Activated naive CD8-positive, alpha-beta T cell (primary cell): ENCODE results near the gene RNF123.

Source experiments
- H3K27ac Mint-ChIP-seq: one replicate; pipeline ENCODE4 v1.8.0; 2021; ENCODE audit warnings: mixed read lengths
- H3K27me3 Mint-ChIP-seq: one replicate; pipeline ENCODE4 v1.8.0; 2021; ENCODE audit warnings: mixed read lengths
- H3K36me3 Mint-ChIP-seq: one replicate; pipeline ENCODE4 v1.8.0; 2021; ENCODE audit warnings: mixed read lengths
- H3K4me1 Mint-ChIP-seq: one replicate; pipeline ENCODE4 v1.8.0; 2021; ENCODE audit warnings: low read depth, mixed read lengths
- H3K4me3 Mint-ChIP-seq: one replicate; pipeline ENCODE4 v1.8.0; 2021; ENCODE audit warnings: mild to moderate bottlenecking, mixed read lengths
- H3K9me3 Mint-ChIP-seq: one replicate; pipeline ENCODE4 v1.8.0; 2021; ENCODE audit warnings: low read depth, mixed read lengths

RNF123 gene

GRCh38 chr3:49723628-49724551 lies 34.5 kb downstream of the RNF123 start, which contains the start of gene GMPPB:
Gene GMPPB (minus strand): TSS chr3:49723951. CDS start chr3:49723726, 225 bp downstream.
- Mint-ChIP-seq H3K4me1 (peaks cover 18% of the 10 kb centered on the region), H3K36me3 (no peaks in the 10 kb centered on the region), H3K9me3 (no peaks in the 10 kb centered on the region), H3K27me3 (no peaks in the 10 kb centered on the region), H3K27ac (peak within 1 kb of the TSS; percentile 92), H3K4me3 (peak within 1 kb of the TSS; percentile 93)

- no peaks in the 10 kb centered on the region for H3K27me3 Mint-ChIP-seq
- H3K4me3 Mint-ChIP-seq, result peak overlapping the region; percentile 93
- no peaks in the 10 kb centered on the region for H3K36me3 Mint-ChIP-seq
- H3K4me1 Mint-ChIP-seq, result peaks cover 11% of the 10 kb centered on the region
- peak overlapping the region; percentile 92 for H3K27ac Mint-ChIP-seq
- H3K9me3 Mint-ChIP-seq, result no peaks in the 10 kb centered on the region
Observed at GRCh38 chr3:49724586-49724985, 35.2 kb downstream of the RNF123 start.

- Mint-ChIP-seq H3K4me1 (peaks cover 9% of the 10 kb centered on the region), H3K36me3 (peaks cover 1% of the 10 kb centered on the region), H3K4me3 (no peak overlapping the region), H3K27ac (no peak overlapping the region), H3K9me3 (no peaks in the 10 kb centered on the region), H3K27me3 (no peaks in the 10 kb centered on the region)
Observed at GRCh38 chr3:49725906-49726681, 36.7 kb downstream of the RNF123 start.

DNA sequence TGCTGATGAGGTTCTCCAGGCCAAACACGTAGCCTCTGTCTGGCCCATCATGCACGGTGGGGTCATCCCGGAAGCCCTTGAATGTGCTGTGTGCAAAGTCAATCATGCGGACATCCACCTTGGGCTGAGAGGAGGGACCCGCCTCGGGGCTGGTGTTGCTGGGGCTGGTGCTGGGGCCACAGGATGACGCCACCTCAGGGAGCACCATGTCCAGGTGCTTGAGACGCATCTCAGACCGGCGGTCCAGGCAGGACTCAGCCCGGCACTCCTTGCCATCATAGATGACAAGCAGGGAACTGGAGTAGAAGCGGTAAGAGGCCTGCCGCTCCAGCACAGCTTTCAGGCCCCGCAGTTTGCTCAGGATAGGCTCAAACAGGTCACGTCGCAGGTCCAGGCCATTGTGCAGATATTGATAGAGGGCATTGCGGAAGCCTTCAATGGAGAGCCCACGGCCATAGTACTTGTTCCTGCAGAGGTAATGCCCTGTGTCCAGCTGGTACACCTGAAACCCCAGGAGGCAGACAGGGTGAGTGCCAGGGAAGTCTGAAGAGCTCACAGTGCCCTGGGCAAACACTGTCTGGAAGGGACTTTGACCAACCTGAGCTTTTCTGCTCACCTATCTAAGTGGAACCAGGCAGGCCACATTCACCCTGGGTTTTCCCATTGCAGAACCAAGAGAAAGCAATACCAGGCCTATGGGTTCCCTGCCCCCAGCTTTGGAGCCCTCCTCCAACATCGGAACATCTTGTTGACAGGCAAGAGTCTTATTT lies 38.0 kb downstream of the RNF123 start:
- Mint-ChIP-seq H3K9me3 (no peaks in the 10 kb centered on the region), H3K4me1 (peaks cover 8% of the 10 kb centered on the region), H3K27me3 (no peaks in the 10 kb centered on the region), H3K36me3 (peaks cover 2% of the 10 kb centered on the region), H3K27ac (no peak overlapping the region), H3K4me3 (no peak overlapping the region)

DNA sequence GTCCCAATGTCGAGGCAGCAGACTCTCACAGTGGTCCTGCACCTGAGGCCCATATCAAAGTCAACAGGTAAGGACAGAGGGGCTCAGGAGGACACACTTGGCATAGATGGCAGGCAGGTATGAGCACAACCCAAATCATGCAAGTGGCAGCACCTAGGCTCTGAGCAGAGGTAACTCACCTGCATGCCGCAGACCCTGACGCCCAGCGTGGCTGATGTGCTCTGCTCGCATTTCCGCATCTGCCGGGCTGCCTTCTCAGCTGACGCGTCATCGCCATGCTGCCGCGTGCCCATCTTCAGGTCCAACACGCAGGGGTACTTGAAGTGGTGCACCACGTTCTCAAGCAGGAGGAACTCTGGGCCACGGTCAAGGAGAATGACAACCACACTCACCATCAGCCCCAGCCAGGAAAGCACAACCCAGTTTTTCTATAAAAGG lies 38.6 kb downstream of the RNF123 start:
- peaks cover 2% of the 10 kb centered on the region for H3K36me3 Mint-ChIP-seq
- H3K27ac Mint-ChIP-seq, result no peak overlapping the region
- H3K27me3 Mint-ChIP-seq, result no peaks in the 10 kb centered on the region
- H3K9me3 Mint-ChIP-seq, result no peaks in the 10 kb centered on the region
- H3K4me3 Mint-ChIP-seq, result no peak overlapping the region
- H3K4me1 Mint-ChIP-seq, result peaks cover 4% of the 10 kb centered on the region

DNA sequence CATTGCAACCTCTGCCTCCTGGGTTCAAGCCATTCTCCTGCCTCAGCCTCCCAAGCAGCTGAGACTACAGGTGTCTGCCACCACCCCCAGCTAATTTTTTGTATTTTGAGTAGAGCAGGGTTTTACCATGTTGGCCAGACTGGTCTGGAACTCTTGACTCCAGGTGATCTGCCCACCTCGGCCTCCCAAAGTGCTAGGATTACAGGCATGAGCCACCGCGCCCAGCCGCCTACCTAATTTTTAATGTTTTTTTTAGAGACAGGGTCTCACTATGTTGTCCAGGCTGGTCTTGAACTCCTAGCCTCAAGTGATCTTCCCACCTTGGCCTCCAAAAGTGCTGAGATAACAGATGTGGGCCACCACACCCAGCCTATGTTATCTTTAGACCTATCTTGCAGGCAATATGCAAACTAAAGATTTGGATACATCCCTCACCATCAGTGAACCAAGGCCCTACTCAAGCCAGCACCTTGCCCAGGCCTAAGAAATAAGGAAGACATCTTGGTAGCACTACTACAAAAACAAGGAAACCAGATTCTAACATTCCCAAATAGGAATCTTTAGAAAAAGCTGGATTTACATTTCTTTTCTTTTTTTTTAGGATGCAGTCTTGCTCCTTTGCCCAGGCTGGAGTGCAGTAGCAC lies 40.7 kb downstream of the RNF123 start:
- no peak overlapping the region for H3K27ac Mint-ChIP-seq
- H3K9me3 Mint-ChIP-seq, result no peaks in the 10 kb centered on the region
- H3K4me3 Mint-ChIP-seq, result no peak overlapping the region
- peaks cover 2% of the 10 kb centered on the region for H3K36me3 Mint-ChIP-seq
- no peaks in the 10 kb centered on the region for H3K4me1 Mint-ChIP-seq
- no peaks in the 10 kb centered on the region for H3K27me3 Mint-ChIP-seq

DNA sequence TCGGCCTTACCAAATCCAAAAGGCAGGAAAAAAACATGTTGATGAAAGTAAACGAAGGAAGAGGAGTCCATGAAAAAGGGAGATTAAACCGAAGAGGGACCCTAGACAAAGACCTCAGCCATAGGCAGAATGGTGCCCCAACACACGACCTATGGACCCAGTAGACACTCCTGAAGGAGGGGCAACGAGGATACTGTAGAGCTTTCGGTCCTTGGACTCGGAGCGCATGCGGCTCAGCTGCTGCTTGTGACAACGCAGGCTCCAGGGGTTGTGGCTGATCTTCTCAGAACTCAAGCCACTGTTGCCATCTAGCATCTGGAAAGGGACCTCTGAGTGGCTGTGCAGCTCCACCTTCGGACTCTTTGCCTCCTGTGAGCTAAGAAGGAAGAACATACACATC lies 43.2 kb downstream of the RNF123 start:
- Mint-ChIP-seq H3K27ac (no peak overlapping the region), H3K27me3 (no peaks in the 10 kb centered on the region), H3K4me1 (no peaks in the 10 kb centered on the region), H3K36me3 (peaks cover 4% of the 10 kb centered on the region), H3K9me3 (no peaks in the 10 kb centered on the region), H3K4me3 (no peak overlapping the region)

GRCh38 chr3:49733551-49733950 lies 44.2 kb downstream of the RNF123 start:
- no peaks in the 10 kb centered on the region for H3K9me3 Mint-ChIP-seq
- no peak overlapping the region for H3K4me3 Mint-ChIP-seq
- no peak overlapping the region for H3K27ac Mint-ChIP-seq
- no peaks in the 10 kb centered on the region for H3K27me3 Mint-ChIP-seq
- peaks cover 4% of the 10 kb centered on the region for H3K36me3 Mint-ChIP-seq
- H3K4me1 Mint-ChIP-seq, result peaks cover 1% of the 10 kb centered on the region

GRCh38 chr3:49734752-49735151 lies 45.4 kb downstream of the RNF123 start:
- Mint-ChIP-seq H3K27me3 (no peaks in the 10 kb centered on the region), H3K4me3 (no peak overlapping the region), H3K27ac (no peak overlapping the region), H3K36me3 (peaks cover 4% of the 10 kb centered on the region), H3K9me3 (no peaks in the 10 kb centered on the region), H3K4me1 (peaks cover 6% of the 10 kb centered on the region)

- H3K27ac Mint-ChIP-seq, result peak overlapping the region; percentile 75
- peaks cover 2% of the 10 kb centered on the region for H3K36me3 Mint-ChIP-seq
- no peaks in the 10 kb centered on the region for H3K9me3 Mint-ChIP-seq
- H3K4me3 Mint-ChIP-seq, result no peak overlapping the region
- H3K27me3 Mint-ChIP-seq, result no peaks in the 10 kb centered on the region
- peaks cover 8% of the 10 kb centered on the region for H3K4me1 Mint-ChIP-seq
Observed at GRCh38 chr3:49738067-49738713, 48.8 kb downstream of the RNF123 start.

- no peak overlapping the region for H3K27ac Mint-ChIP-seq
- H3K4me3 Mint-ChIP-seq, result no peak overlapping the region
- H3K36me3 Mint-ChIP-seq, result peaks cover 2% of the 10 kb centered on the region
- no peaks in the 10 kb centered on the region for H3K9me3 Mint-ChIP-seq
- H3K27me3 Mint-ChIP-seq, result no peaks in the 10 kb centered on the region
- H3K4me1 Mint-ChIP-seq, result peaks cover 14% of the 10 kb centered on the region
Observed at GRCh38 chr3:49740427-49740826, 51.1 kb downstream of the RNF123 start.

- Mint-ChIP-seq H3K36me3 (no peaks in the 10 kb centered on the region), H3K4me1 (peaks cover 8% of the 10 kb centered on the region), H3K9me3 (no peaks in the 10 kb centered on the region), H3K27me3 (no peaks in the 10 kb centered on the region), H3K27ac (no peak overlapping the region), H3K4me3 (no peak overlapping the region)
Observed at GRCh38 chr3:49745986-49746385, 56.6 kb downstream of the RNF123 start.

GRCh38 chr3:49747792-49748480 lies 58.6 kb downstream of the RNF123 start:
- Mint-ChIP-seq H3K27me3 (no peaks in the 10 kb centered on the region), H3K27ac (peak overlapping the region; percentile 70), H3K4me1 (peaks cover 8% of the 10 kb centered on the region), H3K36me3 (no peaks in the 10 kb centered on the region), H3K4me3 (no peak overlapping the region), H3K9me3 (no peaks in the 10 kb centered on the region)
